LNCAP (cell line): Measurements from ENCODE around the gene MTG2.

Experiments
- CTCF ChIP-seq: fragments of 450-650 bp; IDR thresholded peaks from 2 replicates; pipeline ENCODE4 v1.5.1; 2017; ENCODE audit warnings: mild to moderate bottlenecking

The MTG2 gene

DNA sequence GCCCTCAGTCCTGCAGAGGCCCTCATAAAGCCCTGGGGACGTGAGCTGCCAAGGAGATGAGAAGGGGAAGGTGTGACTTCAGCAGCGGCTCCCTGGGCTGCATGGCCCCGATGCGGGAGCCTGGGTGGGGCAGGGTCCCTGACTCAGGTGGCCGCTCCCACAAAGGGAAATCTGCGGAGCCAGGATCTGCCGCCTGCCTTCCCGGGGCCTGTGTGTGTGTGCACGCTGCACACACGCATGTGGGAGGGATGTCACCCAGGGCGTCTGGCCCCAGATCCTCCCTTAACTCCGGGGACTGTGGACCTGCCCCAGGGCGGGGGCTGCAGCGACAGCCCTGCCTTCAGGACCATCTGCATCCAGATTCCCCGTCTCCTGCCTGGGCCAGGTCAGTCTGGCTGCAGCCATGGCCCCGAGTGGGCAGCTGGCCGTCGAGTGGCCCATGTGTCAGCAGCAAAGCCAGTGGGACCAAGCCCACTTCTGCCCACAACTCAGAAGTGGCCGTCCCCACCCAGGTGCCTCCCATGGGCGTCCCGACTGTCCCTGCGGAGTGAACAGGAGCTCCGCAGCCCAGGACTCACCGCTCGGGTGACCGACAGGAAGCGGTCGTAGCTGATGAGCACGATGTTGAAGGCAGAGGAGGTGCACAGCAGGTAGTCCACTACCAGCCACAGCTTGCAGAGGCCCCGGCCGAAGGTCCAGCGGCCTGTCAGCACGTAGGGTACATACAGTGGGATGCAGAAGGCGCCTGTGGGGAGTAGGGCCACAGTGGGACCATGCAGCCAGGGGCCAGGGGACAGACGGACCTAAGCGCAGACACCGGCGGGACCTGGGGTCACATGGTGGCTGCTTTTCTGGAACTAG lies 35.3 kb downstream of the MTG2 start:
- TF ChIP-seq CTCF: no peak

- no peak for TF ChIP-seq CTCF
These were observed 36.5 kb downstream of the MTG2 start for GRCh38 chr20:62219101-62219991.

DNA sequence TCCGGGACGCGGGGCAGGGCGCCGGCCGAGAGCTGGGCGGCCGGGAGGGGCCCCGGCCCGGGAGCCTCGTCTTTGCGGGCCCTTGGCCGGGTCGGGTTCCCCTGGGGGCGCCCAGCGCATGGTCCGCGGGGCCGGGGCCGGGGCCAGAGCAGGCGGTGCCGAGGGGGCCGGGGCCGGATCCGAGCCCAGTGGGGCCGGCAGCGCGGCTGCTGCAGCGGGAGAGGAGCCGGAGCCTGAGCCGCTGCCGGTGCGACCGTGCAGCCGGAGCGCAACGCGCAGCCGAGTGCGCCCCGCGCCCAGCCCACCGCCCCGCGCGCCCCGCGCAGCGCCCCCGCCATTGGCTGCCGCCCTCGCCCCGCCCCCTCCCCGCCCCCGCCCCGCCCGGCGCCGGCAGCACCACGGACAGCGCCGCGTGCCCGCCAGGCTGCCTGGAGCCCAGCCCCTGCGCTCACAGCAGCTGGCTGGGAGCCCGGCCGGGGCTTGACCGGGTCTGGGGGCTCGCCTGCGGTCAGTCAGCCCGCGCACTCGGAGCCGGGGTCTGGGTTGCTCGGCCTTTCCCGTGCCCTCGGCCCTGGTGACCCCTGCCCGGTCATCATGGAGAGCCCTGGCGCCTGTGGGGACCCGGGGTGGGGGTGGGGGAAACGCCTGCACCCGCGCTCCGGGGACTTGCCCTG lies 37.3 kb downstream of the MTG2 start, which contains the start of gene HRH3:
Gene HRH3 (minus strand): TSS at position 287 of the 674 bp plus-strand sequence. CDS start 308 bp downstream, outside the sequence.
- TF ChIP-seq CTCF: no peak

DNA sequence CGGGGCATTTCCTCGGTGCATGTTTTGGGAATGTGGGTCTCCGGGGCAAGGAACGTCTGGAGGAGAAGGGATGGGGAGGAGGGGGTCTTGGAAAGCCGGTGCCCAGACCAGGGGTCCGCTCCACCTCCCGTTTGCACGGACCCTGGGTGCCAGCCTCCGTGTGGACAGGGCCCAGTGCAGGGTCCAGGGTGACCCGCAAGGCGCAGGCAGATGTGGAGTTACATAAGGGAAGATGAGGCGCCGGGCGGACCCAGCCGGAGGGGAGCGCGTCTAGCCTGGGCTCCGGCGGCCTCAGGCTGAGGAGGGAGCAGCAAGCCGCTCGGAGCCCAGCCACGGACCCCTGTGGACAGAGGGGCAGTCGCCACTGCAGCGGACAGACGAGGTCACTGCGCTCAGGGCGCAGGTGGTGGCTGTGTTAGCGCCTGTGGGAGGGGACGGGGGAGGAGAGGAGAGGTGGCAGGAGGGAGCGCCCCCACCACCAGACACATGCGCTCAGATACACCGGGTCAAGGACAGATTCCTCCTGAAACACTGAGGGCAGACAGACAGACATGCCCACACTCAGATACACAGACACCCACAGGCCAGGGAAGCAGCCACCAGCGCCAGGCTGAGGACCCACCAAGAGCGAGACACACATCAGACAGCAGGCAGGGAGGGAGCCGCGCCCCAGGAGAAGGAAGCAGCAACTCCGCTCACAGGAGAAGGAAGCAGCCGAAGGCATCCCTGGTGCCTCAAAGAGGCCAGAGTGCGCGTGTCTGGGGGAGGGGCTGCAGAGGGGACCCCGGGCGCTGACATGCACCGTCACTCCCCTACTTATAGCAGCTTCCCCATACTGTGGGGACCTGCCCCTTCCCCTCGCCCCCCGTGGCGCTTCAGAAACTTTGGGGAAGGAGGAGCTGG lies 38.1 kb downstream of the MTG2 start:
- no peak for TF ChIP-seq CTCF

DNA sequence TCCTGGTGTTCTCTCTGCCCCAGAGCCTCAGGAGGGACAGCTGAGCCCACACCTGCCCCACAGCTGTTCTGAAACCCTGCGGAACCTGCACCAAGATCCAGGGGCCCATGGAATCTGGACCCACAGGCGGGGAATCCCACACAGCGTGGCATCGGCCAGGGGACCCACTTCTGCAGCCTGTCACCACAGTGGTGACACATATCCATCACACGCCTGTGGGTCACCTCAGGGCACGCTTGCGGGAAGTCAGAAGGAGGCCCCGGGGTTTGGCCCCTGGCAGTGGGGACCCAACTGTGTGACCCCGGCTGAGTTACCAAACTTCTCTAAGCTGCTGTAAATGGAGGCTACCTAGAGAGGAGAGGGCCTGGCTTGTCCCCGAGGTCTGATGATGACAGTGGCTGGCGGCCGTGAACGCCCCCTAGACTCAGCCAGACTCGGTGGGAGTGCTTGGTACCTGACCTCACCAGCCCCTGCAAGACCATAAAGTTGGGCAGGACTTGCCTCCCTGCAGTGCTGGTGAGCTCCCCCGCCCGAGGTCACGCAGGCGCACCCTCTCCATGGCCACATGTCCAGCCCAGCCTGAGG lies 39.5 kb downstream of the MTG2 start:
- TF ChIP-seq CTCF: no peak

DNA sequence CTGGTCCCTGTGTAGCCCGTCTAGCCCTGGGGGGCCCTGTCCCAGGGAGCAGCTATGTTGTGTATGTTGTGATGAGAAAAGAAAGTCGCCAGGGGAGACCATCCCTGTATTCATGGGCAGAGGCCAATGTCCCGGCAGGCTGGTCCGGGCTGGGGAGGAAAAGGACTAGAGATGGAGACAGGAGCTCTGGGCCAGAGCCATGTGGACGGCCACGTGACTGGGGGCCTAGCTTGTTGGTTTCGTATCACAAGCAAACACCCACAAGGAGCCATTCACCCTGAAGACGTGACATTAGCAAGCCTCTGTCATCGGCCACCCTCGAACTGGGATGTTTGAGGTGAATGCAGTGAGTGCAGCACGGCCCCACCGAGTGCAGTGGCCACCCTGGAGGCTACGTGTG lies 40.1 kb downstream of the MTG2 start:
- TF ChIP-seq CTCF: no peak
